CD4-positive, alpha-beta T cell (primary cell): ENCODE data around the gene CDK18. TPM values are rescaled to one million over a fixed set of nuclear protein-coding genes. Genes with fewer than 3 reads are reported as not detected.

Experiments used
- ATAC-seq: fragments of 200-7000 bp; cut with Tn5 transposase; one replicate; pipeline ENCODE4 v1.10.0; 2022; ENCODE audit warnings: mild to moderate bottlenecking; ENCODE audit not compliant: poor library complexity
- CTCF ChIA-PET: fragments of 350-600 bp; sonication (Branson Sonifier 250); formaldehyde crosslinking; loops from one replicate; lab custom pipeline; 2021; ENCODE audit warnings: antibody characterized with exemption, inconsistent platforms; lab: Charles Lee
- POLR2A ChIA-PET: fragments of 350-600 bp; sonication (Branson Sonifier 250); formaldehyde crosslinking; loops from one replicate; lab custom pipeline; 2021; ENCODE audit warnings: antibody characterized with exemption, inconsistent platforms; lab: Charles Lee
- DNase-seq, 14 experiments: peaks; one replicate each; pipeline ENCODE4 v3.0.0-alpha.2; 2013 to 2020; ENCODE audit warnings: mixed read lengths in 2 of 14
- H3K27ac ChIP-seq, 2 donors: one replicate each; pipeline versions ENCODE4 v1.5.1 to v1.7.0; 2013; ENCODE audit warnings: low read length in 2 of 2, low read depth in 1 of 2, mild to moderate bottlenecking in 1 of 2
- H3K27me3 ChIP-seq, 2 experiments: 1 replicate in 1 of 2; 2 replicates in 1 of 2; pipeline versions ENCODE4 v1.6.1 to v1.7.0; 2013; ENCODE audit warnings: low read length in 2 of 2, control low read depth in 1 of 2, mild to moderate bottlenecking in 1 of 2, moderate library complexity in 1 of 2; ENCODE audit not compliant: insufficient read depth in 2 of 2, control insufficient read depth in 1 of 2
- H3K36me3 ChIP-seq: one replicate; pipeline ENCODE4 v1.6.1; 2013; ENCODE audit warnings: low read length, control low read depth; ENCODE audit not compliant: insufficient read depth
- H3K4me1 ChIP-seq: one replicate; pipeline ENCODE4 v1.6.1; 2013; ENCODE audit warnings: low read length, control low read depth; ENCODE audit not compliant: insufficient read depth
- H3K4me3 ChIP-seq: one replicate; pipeline ENCODE4 v1.5.1; 2013; ENCODE audit warnings: mild to moderate bottlenecking, low read length, moderate library complexity
- H3K9me3 ChIP-seq, 2 experiments: 1 replicate in 1 of 2; 2 replicates in 1 of 2; pipeline versions ENCODE4 v1.6.1 to v1.7.0; 2013; ENCODE audit warnings: low read length in 2 of 2, mild to moderate bottlenecking in 2 of 2, control low read depth in 1 of 2, moderate library complexity in 1 of 2; ENCODE audit not compliant: control insufficient read depth in 1 of 2, insufficient read depth in 1 of 2
- H3K27ac Mint-ChIP-seq: one replicate; pipeline ENCODE4 v1.8.0; 2020; ENCODE audit warnings: mixed read lengths
- H3K27me3 Mint-ChIP-seq: one replicate; pipeline ENCODE4 v1.8.0; 2021; ENCODE audit warnings: mixed read lengths
- H3K36me3 Mint-ChIP-seq: one replicate; pipeline ENCODE4 v1.8.0; 2021; ENCODE audit warnings: low read depth, mixed read lengths
- H3K4me1 Mint-ChIP-seq: one replicate; pipeline ENCODE4 v1.8.0; 2021; ENCODE audit warnings: low read depth, mixed read lengths
- H3K4me3 Mint-ChIP-seq: one replicate; pipeline ENCODE4 v1.8.0; 2020; ENCODE audit warnings: mild to moderate bottlenecking, mixed read lengths
- H3K9me3 Mint-ChIP-seq: one replicate; pipeline ENCODE4 v1.8.0; 2020; ENCODE audit warnings: mixed read lengths
- intact Hi-C, 2 experiments: fragments of 100-400 bp; cut with DNase I in 1 of 2; cut with micrococcal nuclease in 1 of 2; formaldehyde crosslinking; loops; one replicate each; pipeline versions ENCODE4 v1.15.1 to v1.9.0; 2023 to 2025; cut with DNase I, micrococcal nuclease
- total RNA-seq, 174 experiments: library from RNA in 2 of 174; stranded (reverse) in 2 of 174; gene quantifications; one replicate each; pipeline ENCODE4 v1.2.3 and lab custom pipeline; 2021 to 2026
- TF ChIP-seq, protein P1 (sequence below): fragments of 200-600 bp; IDR thresholded peaks from one replicate; pipeline ENCODE4 v1.8.0; 2022; ENCODE audit warnings: antibody characterized with exemption, mild to moderate bottlenecking

The CDK18 gene
- total RNA-seq, 2 experiments from 2014 or later = 1.6 to 2.7 TPM

DNA sequence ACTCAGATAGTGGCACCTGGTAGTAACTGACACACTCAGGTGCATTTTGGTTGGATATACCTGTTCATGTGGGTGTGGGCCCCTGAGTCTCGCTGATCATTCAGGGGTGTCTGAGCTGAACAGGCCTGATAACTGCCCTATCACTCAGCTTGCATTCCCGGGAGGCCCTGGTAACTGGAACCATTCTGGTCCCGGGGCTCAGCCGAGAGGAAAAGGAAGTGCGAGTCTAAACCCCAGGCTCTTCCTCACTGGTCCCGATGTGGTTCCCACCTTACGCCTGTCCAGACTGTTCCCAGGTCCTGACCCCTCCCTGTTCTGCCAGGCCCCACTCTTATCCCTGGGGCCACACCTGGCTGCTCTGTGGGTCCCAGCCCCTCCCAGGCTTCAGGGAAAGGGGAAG is 11.7 kb upstream of the CDK18 start:
- Mint-ChIP-seq H3K36me3 (no peaks in the 10 kb centered on the region), H3K9me3 (no peaks in the 10 kb centered on the region), H3K27ac (no peak overlapping the region), H3K27me3 (peaks cover 65% of the 10 kb centered on the region), H3K4me1 (no peaks in the 10 kb centered on the region), H3K4me3 (no peak overlapping the region)
- Histone ChIP-seq H3K27me3 (peaks cover 18 to 26% of the 10 kb centered on the region in 2 experiments), H3K36me3 (no peaks in the 10 kb centered on the region), H3K4me1 (no peaks in the 10 kb centered on the region), H3K4me3 (no peak overlapping the region), H3K27ac (no peak overlapping the region), H3K9me3 (no peaks in the 10 kb centered on the region)
- POLR2A ChIA-PET = no interaction called here
- no peak for ATAC-seq
- TF ChIP-seq, protein P1, sequence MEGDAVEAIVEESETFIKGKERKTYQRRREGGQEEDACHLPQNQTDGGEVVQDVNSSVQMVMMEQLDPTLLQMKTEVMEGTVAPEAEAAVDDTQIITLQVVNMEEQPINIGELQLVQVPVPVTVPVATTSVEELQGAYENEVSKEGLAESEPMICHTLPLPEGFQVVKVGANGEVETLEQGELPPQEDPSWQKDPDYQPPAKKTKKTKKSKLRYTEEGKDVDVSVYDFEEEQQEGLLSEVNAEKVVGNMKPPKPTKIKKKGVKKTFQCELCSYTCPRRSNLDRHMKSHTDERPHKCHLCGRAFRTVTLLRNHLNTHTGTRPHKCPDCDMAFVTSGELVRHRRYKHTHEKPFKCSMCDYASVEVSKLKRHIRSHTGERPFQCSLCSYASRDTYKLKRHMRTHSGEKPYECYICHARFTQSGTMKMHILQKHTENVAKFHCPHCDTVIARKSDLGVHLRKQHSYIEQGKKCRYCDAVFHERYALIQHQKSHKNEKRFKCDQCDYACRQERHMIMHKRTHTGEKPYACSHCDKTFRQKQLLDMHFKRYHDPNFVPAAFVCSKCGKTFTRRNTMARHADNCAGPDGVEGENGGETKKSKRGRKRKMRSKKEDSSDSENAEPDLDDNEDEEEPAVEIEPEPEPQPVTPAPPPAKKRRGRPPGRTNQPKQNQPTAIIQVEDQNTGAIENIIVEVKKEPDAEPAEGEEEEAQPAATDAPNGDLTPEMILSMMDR = no peak
- CTCF ChIA-PET = no interaction called here
- DNase-seq = no peak
- intact Hi-C loops = no loop called here

DNA sequence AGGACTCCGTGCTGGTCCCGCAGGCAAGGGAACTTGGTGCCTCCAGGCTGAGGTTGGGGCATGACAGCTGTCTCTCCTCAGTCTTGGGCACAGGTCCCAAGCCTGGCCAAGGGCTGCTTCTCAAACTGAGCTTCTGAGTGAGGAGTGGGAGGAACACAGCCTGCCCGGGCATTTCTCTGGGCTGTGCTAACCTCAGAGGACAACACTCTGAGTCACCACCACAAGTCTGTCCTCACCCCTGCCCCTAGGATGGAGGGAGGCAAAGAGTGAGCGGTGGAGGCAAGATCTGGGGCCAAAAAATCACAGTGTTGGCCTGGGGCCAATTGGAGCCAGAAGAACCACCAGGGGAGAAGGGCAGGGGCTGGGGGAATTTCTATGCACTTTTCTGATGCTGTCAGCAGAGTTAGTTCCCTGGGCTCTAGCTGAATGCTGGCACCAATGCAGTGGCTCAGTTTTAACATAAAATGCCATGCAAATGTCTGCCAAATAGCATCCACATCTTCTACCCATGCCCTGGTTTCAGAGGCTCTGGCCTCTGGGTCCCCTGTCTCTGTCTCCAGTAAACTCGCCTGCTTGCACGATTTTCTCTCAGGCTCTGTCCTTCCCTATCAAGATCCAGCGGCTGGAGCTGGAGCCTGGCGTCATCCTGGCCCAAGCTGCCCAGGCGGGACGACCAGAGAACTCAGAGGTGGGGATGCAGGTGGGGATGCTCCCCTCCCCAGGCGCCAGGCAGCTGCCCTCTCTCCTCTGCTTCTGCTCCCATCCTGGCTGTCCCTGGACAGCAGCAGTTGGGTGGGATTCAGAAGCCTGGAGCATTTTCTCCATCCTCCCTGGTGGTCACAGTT is 11.0 kb upstream of the CDK18 start:
- no peak overlapping the region for H3K4me3 ChIP-seq
- ChIA-PET CTCF (no interaction called here), POLR2A (no interaction called here)
- no peaks in the 10 kb centered on the region for H3K36me3 ChIP-seq
- intact Hi-C loops = no loop called here
- H3K4me1 ChIP-seq = no peaks in the 10 kb centered on the region
- H3K27ac ChIP-seq = no peak overlapping the region
- Mint-ChIP-seq H3K4me3 (no peak overlapping the region), H3K36me3 (no peaks in the 10 kb centered on the region), H3K27ac (no peak overlapping the region), H3K27me3 (peaks cover 59% of the 10 kb centered on the region), H3K9me3 (no peaks in the 10 kb centered on the region), H3K4me1 (no peaks in the 10 kb centered on the region)
- peak in 2 of 14 experiments; percentile 23 to 37 for DNase-seq
- TF ChIP-seq, protein P1 = no peak
- ATAC-seq = no peak
- H3K27me3 ChIP-seq = peaks cover 18 to 26% of the 10 kb centered on the region in 2 experiments
- no peaks in the 10 kb centered on the region for H3K9me3 ChIP-seq

DNA sequence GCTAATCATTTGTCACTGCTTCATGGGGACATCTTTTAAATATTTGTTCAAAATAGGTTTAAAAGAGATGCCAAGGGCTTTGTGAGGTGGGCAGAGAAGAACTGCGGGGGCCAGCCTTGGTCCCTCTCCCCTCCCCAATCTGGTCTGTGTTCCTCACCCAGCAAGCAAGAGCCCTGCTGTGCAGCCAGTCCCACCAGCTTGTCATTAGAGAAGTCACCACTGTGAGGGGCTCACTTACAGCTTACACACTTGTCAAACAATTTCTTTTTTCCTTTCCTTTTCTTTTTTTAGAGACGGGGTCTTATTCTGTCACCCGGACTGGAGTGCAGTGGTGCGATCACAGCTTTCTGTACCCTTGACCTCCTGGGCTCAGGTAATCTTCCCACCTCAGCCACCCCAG is 10.4 kb upstream of the CDK18 start:
- POLR2A ChIA-PET = no interaction called here
- Mint-ChIP-seq H3K4me1 (no peaks in the 10 kb centered on the region), H3K27me3 (peaks cover 54% of the 10 kb centered on the region), H3K9me3 (no peaks in the 10 kb centered on the region), H3K36me3 (no peaks in the 10 kb centered on the region), H3K4me3 (no peak overlapping the region), H3K27ac (no peak overlapping the region)
- Histone ChIP-seq H3K36me3 (no peaks in the 10 kb centered on the region), H3K4me3 (no peak overlapping the region), H3K27ac (no peak overlapping the region), H3K27me3 (peaks cover 18 to 26% of the 10 kb centered on the region in 2 experiments), H3K9me3 (no peaks in the 10 kb centered on the region), H3K4me1 (no peaks in the 10 kb centered on the region)
- TF ChIP-seq, protein P1 = no peak
- intact Hi-C loops = no loop called here
- CTCF ChIA-PET = no interaction called here
- no peak for DNase-seq
- no peak for ATAC-seq
